Liver (tissue), 9 donors: ENCODE data around the gene CRACR2B. TPM values are rescaled to one million over a fixed set of nuclear protein-coding genes. Genes with fewer than 3 reads are reported as not detected.

ENCODE experiments used
- DNase-seq: peaks from one replicate; pipeline ENCODE4 v3.0.0-alpha.2; 2017; ENCODE audit warnings: low spot score
- H3K27ac ChIP-seq, 2 donors: one replicate each; pipeline ENCODE4 v1.7.0; 2013; ENCODE audit warnings: inconsistent platforms in 2 of 2, low read length in 2 of 2, control low read depth in 1 of 2, low read depth in 1 of 2, mild to moderate bottlenecking in 1 of 2
- H3K27me3 ChIP-seq, 4 donors: one replicate each; pipeline versions ENCODE4 v1.6.1 to v1.7.0; 2013; ENCODE audit warnings: low read length in 3 of 4, inconsistent platforms in 1 of 4, mild to moderate bottlenecking in 1 of 4, moderate library complexity in 1 of 4; ENCODE audit not compliant: control insufficient read depth in 4 of 4, insufficient read depth in 4 of 4
- H3K36me3 ChIP-seq, 4 donors: one replicate each; pipeline versions ENCODE4 v1.6.1 to v1.7.0; 2013; ENCODE audit warnings: low read length in 3 of 4, mild to moderate bottlenecking in 3 of 4, low read depth in 1 of 4, moderate library complexity in 1 of 4; ENCODE audit not compliant: control insufficient read depth in 4 of 4, insufficient read depth in 3 of 4
- H3K4me1 ChIP-seq, 4 donors: one replicate each; pipeline versions ENCODE4 v1.6.1 to v1.7.0; 2013; ENCODE audit warnings: low read length in 3 of 4, mild to moderate bottlenecking in 3 of 4, moderate library complexity in 1 of 4; ENCODE audit not compliant: control insufficient read depth in 4 of 4, insufficient read depth in 4 of 4
- H3K4me3 ChIP-seq, 3 donors: one replicate each; pipeline versions ENCODE4 v1.6.1 to v1.7.0; 2013; ENCODE audit warnings: low read length in 3 of 3, control low read depth in 1 of 3, low read depth in 1 of 3, mild to moderate bottlenecking in 1 of 3
- H3K9ac ChIP-seq, 2 donors: one replicate each; pipeline ENCODE4 v1.7.0; 2013; ENCODE audit warnings: low read length in 2 of 2, mild to moderate bottlenecking in 2 of 2, moderate library complexity in 2 of 2, control low read depth in 1 of 2, low read depth in 1 of 2
- H3K9me3 ChIP-seq, 4 donors: one replicate each; pipeline versions ENCODE4 v1.6.1 to v1.7.0; 2013; ENCODE audit warnings: low read length in 3 of 4; ENCODE audit not compliant: control insufficient read depth in 4 of 4
- EGR1 ChIP-seq, 2 donors: IDR thresholded peaks; 2 replicates each; pipeline ENCODE4 v1.6.1; 2016 to 2018; ENCODE audit warnings: antibody characterized with exemption in 2 of 2, low read depth in 2 of 2
- FOXA1 ChIP-seq: IDR thresholded peaks from 2 replicates; pipeline ENCODE4 v1.6.1; 2016; ENCODE audit warnings: antibody characterized with exemption
- FOXA2 ChIP-seq: IDR thresholded peaks from 2 replicates; pipeline ENCODE4 v1.6.1; 2016; ENCODE audit warnings: antibody characterized with exemption
- GABPA ChIP-seq, 2 donors: IDR thresholded peaks in 1 of 2; conservative IDR thresholded peaks in 1 of 2; 2 replicates each; pipeline ENCODE4 v1.6.1; 2016; ENCODE audit warnings: antibody characterized with exemption in 2 of 2, mild to moderate bottlenecking in 1 of 2, moderate library complexity in 1 of 2
- HNF4A ChIP-seq, 2 donors: conservative IDR thresholded peaks; 2 replicates each; pipeline ENCODE4 v1.6.1; 2016; ENCODE audit warnings: antibody characterized with exemption in 2 of 2, mild to moderate bottlenecking in 2 of 2
- JUND ChIP-seq, 2 donors: IDR thresholded peaks; 2 replicates each; pipeline ENCODE4 v1.6.1; 2016; ENCODE audit warnings: antibody characterized with exemption in 2 of 2
- NR2F2 ChIP-seq: IDR thresholded peaks from 2 replicates; pipeline ENCODE4 v1.6.1; 2016; ENCODE audit warnings: antibody characterized with exemption
- RXRA ChIP-seq, 2 donors: IDR thresholded peaks; 2 replicates each; pipeline ENCODE4 v1.6.1; 2017 to 2018; ENCODE audit warnings: antibody characterized with exemption in 2 of 2, mild to moderate bottlenecking in 1 of 2
- TAF1 ChIP-seq: conservative IDR thresholded peaks from 2 replicates; pipeline ENCODE4 v1.6.1; 2016; ENCODE audit warnings: antibody characterized with exemption, mild to moderate bottlenecking
- YY1 ChIP-seq: IDR thresholded peaks from 2 replicates; pipeline ENCODE4 v1.6.1; 2016; ENCODE audit warnings: antibody characterized with exemption, mild to moderate bottlenecking
- WGBS: extraction: QIAGEN DNeasy Blood & Tissue Kit; methylation state at CpG from one replicate; pipeline ENCODE4 v1.1.7; 2013; 5-methylcytosine and 5-hydroxymethylcytosine counted together
- polyA plus RNA-seq, 2 donors: library from polyadenylated mRNA; stranded (reverse) in 1 of 2; unstranded in 1 of 2; fragments of 200-250 nt in 1 of 2; fragments of >200 nt in 1 of 2; fragmentation: Nextera tagmentation in 1 of 2; extraction: Ambion mirVana in 1 of 2; gene quantifications; one replicate each; pipeline versions ENCODE4 v1.2.1 to v1.2.3, GENCODE V29; 2013 to 2015
- total RNA-seq, 2 donors: library from RNA; depleted of rRNA; stranded (reverse); fragments of >200 nt; gene quantifications; one replicate each; pipeline ENCODE4 v1.2.3, GENCODE V29; 2014
- TF ChIP-seq, protein P1 (sequence below): fragments of 150-350 bp; IDR thresholded peaks from 2 replicates; pipeline ENCODE4 v1.5.1; 2017; ENCODE audit warnings: improper control_type of control experiment, low read depth, low read length; ENCODE audit not compliant: missing input control
- TF ChIP-seq, protein P2 (sequence below): IDR thresholded peaks from 2 replicates; pipeline ENCODE4 v1.6.1; 2016; ENCODE audit warnings: antibody characterized with exemption
- donor health status: healthy.
- donor health status: healthy.
- donor health status: healthy.
- donor health status: healthy.
- donor health status: healthy.

The CRACR2B gene
- total and polyA plus RNA-seq, 4 donors = 0.14 to 2.9 (median 2.2) TPM

DNA sequence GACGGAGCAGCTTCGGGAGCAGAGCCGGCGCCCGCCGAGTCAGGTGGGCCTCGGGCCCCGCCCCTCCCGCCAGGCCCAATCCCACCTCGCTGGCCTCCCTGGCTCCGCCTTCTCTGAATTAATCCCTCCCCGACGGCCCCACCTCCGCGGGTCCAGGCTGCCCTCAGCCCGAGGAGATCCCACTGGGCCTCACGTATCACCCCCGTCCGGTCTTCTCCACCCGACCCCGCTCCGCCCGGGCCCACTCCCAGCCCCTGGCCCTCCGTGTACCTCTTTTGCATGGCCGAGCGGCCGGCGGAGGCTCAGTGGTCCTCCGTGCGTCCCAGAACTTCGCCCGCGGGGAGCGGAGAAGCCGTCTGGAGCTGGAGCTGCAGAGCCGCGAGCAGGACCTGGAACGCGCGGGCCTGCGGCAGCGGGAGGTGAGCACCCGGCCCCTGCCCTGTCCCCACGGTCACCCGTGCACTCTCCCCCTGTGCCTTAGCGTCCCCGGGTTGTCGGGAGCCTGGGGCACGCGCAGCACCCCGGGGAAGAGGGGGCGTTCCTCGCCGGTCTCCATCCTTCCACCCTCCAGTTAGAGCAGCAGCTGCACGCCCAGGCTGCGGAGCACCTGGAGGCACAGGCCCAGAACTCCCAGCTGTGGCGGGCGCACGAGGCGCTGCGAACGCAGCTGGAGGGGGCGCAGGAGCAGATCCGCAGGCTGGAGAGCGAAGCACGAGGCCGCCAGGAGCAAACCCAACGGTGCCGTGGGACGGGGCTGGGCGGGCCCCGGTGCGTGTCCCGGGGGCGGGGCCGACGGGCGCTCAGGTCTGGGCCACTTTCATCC, 2.8 kb downstream of the CRACR2B start:
- H3K27me3 ChIP-seq = no peaks in the 10 kb centered on the region
- DNase-seq = peak; percentile 61
- H3K9ac ChIP-seq = no peak overlapping the region
- TF ChIP-seq RXRA (IDR thresholded peaks at IDR 0.05) (no peak), NR2F2 (no peak), TAF1 (no peak), EGR1 (IDR thresholded peaks at IDR 0.05; ENCODE audit: low read depth in 2 of 2) (no peak), HNF4A (conservative IDR thresholded peaks at IDR 0.05) (no peak), YY1 (no peak)
- TF ChIP-seq, protein P1, sequence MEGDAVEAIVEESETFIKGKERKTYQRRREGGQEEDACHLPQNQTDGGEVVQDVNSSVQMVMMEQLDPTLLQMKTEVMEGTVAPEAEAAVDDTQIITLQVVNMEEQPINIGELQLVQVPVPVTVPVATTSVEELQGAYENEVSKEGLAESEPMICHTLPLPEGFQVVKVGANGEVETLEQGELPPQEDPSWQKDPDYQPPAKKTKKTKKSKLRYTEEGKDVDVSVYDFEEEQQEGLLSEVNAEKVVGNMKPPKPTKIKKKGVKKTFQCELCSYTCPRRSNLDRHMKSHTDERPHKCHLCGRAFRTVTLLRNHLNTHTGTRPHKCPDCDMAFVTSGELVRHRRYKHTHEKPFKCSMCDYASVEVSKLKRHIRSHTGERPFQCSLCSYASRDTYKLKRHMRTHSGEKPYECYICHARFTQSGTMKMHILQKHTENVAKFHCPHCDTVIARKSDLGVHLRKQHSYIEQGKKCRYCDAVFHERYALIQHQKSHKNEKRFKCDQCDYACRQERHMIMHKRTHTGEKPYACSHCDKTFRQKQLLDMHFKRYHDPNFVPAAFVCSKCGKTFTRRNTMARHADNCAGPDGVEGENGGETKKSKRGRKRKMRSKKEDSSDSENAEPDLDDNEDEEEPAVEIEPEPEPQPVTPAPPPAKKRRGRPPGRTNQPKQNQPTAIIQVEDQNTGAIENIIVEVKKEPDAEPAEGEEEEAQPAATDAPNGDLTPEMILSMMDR = no peak
- TF ChIP-seq, protein P2, sequence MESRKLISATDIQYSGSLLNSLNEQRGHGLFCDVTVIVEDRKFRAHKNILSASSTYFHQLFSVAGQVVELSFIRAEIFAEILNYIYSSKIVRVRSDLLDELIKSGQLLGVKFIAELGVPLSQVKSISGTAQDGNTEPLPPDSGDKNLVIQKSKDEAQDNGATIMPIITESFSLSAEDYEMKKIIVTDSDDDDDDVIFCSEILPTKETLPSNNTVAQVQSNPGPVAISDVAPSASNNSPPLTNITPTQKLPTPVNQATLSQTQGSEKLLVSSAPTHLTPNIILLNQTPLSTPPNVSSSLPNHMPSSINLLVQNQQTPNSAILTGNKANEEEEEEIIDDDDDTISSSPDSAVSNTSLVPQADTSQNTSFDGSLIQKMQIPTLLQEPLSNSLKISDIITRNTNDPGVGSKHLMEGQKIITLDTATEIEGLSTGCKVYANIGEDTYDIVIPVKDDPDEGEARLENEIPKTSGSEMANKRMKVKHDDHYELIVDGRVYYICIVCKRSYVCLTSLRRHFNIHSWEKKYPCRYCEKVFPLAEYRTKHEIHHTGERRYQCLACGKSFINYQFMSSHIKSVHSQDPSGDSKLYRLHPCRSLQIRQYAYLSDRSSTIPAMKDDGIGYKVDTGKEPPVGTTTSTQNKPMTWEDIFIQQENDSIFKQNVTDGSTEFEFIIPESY = no peak
- H3K36me3 ChIP-seq = no peaks in the 10 kb centered on the region
- peak overlapping the region in 1 of 3 donors; percentile 37 for H3K4me3 ChIP-seq
- 4% methylated on average over 78 of the region's 78 CpGs for WGBS
- H3K9me3 ChIP-seq = no peaks in the 10 kb centered on the region
- no peak overlapping the region for H3K27ac ChIP-seq
- peaks cover 48 to 89% (median 69%) of the 10 kb centered on the region in 4 donors for H3K4me1 ChIP-seq

DNA sequence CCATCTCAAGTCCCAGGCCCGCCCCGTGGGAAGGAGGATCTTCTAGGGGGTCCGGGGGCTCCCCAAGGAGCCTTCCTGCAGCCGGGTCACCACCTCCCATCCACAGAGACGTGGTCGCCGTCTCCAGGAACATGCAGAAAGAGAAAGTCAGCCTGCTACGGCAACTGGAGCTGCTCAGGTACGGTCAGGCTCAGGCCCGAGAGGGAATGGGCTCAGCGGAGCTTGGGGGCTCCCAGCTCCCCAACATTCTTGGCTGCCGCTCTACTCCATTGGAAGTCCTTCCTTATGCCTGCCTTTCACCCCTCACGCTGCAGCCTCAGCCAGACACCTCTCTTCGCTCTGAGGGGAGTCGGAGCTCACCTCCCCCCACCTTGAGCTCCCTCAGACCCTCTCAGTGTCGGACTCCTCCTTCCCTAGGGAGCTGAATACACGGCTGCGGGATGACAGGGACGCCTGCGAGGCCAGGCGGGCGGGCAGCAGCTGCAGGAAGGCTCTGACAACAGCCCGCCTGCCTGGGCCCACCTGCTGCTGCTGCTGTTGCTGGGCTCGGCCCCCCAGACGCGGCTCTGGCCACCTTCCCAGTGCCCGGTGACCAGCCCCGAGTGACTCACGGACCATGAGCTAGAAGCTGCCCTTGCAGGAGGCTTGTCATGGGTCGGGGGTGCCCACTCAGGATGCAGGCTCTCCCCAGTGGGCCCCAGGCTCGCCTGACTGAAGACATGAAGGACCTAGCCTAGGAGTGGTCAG, 3.6 kb downstream of the CRACR2B start:
- no peaks in the 10 kb centered on the region for H3K36me3 ChIP-seq
- TF ChIP-seq YY1 (no peak), EGR1 (IDR thresholded peaks at IDR 0.05; ENCODE audit: low read depth in 2 of 2) (no peak), FOXA2 (no peak), TAF1 (no peak), HNF4A (conservative IDR thresholded peaks at IDR 0.05) (no peak), FOXA1 (no peak), GABPA (IDR thresholded peaks at IDR 0.05 in 1 of 2, conservative IDR thresholded peaks at IDR 0.05 in 1 of 2) (no peak), RXRA (IDR thresholded peaks at IDR 0.05) (no peak), JUND (IDR thresholded peaks at IDR 0.05) (no peak)
- TF ChIP-seq, protein P2 = no peak
- no peaks in the 10 kb centered on the region for H3K27me3 ChIP-seq
- H3K9ac ChIP-seq = no peak overlapping the region
- WGBS = 61% methylated on average over 31 of the region's 31 CpGs
- H3K4me3 ChIP-seq = no peak overlapping the region
- H3K27ac ChIP-seq = no peak overlapping the region
- peaks cover 41 to 81% (median 62%) of the 10 kb centered on the region in 4 donors for H3K4me1 ChIP-seq
- H3K9me3 ChIP-seq = no peaks in the 10 kb centered on the region
- DNase-seq = no peak
